ENCODE data around the gene FSIP1.
A peak's percentile ranks its signal among the peaks of the same experiment; 100 is the strongest.

FSIP1 gene

DNA sequence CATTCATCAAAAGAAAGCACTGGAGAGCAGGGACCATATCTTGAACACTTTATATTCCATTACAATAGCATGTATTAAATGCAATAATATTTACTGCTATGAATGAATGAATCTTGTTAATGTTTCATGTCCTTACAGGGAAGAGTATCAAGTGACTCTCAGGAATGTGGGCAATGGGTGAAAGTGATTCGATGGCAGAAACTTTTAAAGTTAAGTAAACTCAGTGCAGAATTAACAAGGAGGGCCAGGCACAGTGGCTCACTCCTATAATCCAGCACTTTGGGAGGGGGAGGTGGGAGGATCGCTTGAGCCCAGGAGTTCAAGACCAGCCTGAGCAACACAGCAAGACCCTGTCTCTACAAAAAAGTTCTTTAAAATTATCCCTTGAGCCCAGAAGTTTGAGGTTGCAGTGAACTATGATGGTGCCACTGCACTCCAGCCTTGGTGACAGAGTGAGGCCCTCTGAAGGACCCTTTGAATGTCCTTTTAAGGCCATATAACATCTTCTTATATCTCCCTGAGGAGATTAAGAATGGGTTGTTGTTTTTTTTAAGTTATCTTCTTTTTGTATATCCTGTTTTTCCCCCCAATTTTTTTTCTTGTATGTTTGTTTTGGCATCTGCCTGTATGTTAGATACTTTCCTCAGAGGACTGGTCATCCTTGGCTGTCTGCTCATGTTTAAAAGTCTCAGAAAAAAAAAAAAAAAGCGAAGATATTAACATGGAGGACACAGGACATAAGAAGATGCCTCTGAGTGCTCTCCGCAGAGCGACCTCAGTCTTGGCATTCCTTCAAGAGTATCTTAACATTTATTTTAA is 9.6 kb upstream of the FSIP1 start:
- DNase-seq (ENCODE audit: low spot score), result no peak

DNA sequence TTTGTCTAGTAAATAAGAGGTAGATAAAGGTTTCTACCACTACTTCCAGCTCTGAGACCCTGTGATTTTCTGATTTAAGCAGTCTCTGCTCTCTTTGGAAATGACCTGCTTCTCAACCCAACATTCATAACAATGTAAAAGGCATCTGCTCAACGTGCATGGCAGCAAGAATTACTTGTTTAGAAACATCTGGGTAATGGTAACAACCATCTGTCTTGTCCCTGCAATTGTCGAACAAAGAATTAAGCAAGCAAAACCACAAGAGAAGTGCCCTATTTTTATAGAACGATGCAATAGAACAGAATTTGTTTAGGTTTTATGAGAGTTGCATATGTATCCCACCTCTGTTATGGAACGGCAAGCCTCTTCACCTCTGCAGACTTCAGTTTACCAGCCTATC is 7.1 kb upstream of the FSIP1 start:
- no peak for DNase-seq (ENCODE audit: low spot score)

- DNase-seq (ENCODE audit: low spot score), result no peak
Observed at GRCh38 chr15:39788800-39789565, 6.3 kb upstream of the FSIP1 start.

- no peak for DNase-seq (ENCODE audit: low spot score)
Observed at GRCh38 chr15:39788108-39788507, 5.5 kb upstream of the FSIP1 start.

- DNase-seq (ENCODE audit: low spot score), result no peak
Observed at GRCh38 chr15:39787479-39787878, 4.8 kb upstream of the FSIP1 start.

GRCh38 chr15:39786447-39787056 is 3.9 kb upstream of the FSIP1 start:
- peak; percentile 25 for DNase-seq (ENCODE audit: low spot score)

DNA sequence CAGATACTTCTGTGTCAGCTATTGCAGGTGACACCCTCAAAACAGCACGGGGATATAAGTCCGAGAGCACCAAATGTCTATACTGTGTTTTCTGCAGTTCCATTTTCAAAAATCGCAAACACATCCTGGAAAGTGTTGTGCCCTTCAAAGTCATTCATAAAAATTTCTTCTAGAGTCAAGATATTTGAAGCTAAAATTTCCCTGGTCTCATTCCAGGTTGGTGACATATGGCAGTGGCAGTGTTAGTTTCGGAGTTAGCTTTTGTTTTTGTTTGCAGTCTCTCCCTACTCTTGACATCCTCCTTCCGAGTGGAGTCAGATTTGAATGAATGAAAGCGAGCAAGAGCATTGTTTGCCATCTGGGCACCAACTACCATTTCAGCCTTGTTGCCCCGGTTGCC is 3.2 kb upstream of the FSIP1 start:
- no peak for DNase-seq (ENCODE audit: low spot score)

- DNase-seq (ENCODE audit: low spot score), result no peak
Observed at GRCh38 chr15:39785139-39785538, 2.5 kb upstream of the FSIP1 start.

- no peak for DNase-seq (ENCODE audit: low spot score)
Observed at GRCh38 chr15:39784638-39785037, 2.0 kb upstream of the FSIP1 start.

DNA sequence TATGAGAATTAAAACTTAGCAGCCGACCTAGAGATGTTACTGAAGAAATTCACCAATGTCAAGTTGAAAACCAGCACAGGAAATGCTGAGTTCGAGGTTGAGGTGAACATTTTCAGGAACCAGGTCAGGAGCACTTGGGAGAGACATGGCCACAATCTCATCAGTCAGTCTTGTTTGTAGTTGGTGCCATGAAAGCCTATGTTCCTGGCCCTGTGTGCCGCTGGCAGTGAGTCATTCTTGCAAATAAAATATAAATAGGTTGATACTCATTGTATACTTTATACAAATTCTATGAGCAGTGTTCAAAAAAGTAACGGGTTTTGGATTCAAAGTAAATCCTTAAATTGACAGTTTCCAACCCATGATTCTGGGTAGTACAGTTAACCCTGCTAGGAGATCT is 1.5 kb upstream of the FSIP1 start:
- DNase-seq (ENCODE audit: low spot score), result no peak

- peak; percentile 8 for DNase-seq (ENCODE audit: low spot score)
Observed at GRCh38 chr15:39783244-39783820, 691 bp upstream of the FSIP1 start.

- no peak for DNase-seq (ENCODE audit: low spot score)
Observed at GRCh38 chr15:39781967-39782302, 706 bp downstream of the FSIP1 start.

DNA sequence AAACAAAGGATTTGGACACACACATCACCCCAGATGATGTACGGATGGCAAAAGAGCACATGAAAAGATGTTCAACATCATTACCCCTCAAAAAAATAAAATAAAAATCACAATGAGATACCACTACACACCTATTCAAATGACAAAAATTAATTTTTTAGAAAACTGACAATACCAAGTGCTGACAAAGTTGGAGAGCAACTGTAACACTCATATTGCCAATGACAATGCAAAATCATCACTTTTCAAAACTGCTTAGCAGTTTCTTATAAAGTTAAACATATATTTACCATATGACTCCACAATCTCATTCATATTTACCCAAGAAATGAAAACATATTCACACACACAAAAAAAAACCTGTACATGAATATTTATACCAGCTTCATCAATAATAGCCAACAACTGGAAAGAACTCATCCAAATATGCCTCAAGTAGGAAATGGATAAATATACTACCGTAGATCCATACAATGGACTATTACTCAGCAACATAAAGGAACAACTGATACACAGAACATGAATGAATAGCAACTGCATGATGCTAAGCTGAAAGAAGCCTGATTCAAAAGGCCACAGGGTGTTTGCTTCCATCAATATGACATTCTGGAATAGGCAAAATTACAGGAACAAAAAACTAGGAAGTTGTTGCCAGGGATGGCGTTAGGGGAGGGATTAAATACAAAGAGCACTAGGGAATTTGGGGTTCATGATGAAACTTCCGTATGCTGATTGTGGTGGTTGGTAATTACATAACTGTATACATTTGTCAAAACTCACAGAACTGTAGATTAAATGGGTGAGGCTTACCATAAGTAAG is 1.3 kb downstream of the FSIP1 start:
- DNase-seq (ENCODE audit: low spot score), result no peak

- DNase-seq (ENCODE audit: low spot score), result no peak
Observed at GRCh38 chr15:39778021-39778420, 4.6 kb downstream of the FSIP1 start.

DNA sequence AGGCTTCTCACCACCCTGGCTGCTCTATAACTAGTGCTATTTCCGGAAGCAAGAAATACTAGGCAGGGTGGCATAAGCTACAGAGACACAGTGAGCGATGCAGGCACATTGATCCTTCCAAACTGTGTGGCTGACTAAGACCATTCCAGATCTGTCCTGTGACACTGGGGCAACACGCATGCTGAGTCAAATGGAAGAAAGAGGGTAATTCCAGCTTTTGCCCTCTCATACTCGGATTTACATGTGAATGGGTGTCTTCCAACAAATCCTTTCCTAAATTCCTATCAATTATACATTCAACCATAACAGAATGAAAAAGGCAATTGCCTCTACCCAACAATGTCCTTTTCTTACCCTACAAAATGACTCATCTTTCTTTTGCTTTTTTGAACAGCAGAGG is 5.1 kb downstream of the FSIP1 start:
- no peak for DNase-seq (ENCODE audit: low spot score)

DNA sequence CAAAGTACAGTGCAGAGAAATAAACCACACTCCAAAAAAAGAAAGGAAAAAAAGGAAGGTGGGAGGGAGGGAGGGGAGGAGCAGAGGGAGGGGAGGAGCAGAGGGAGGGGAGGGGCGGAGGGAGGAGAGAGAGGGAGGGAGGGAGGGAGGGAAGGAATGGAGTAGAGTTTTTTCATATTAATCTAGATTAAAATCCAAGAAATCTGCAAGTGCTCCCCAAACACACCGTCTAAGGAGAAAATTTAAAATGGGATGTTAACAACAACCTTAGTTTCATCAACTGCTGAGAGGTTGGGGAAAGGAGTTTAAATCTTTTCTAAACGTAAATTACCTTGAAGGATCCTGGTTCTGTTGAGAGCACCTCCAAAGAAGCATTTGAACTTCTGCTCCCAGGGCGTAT is 6.6 kb downstream of the FSIP1 start:
- DNase-seq (ENCODE audit: low spot score), result no peak

- DNase-seq (ENCODE audit: low spot score), result peak; percentile 43
Observed at GRCh38 chr15:39774688-39775267, 7.9 kb downstream of the FSIP1 start.

- no peak for DNase-seq (ENCODE audit: low spot score)
Observed at GRCh38 chr15:39770748-39771689, 11.6 kb downstream of the FSIP1 start.

- DNase-seq (ENCODE audit: low spot score), result no peak
Observed at GRCh38 chr15:39767921-39768320, 14.7 kb downstream of the FSIP1 start.

GRCh38 chr15:39761006-39761405 is 21.6 kb downstream of the FSIP1 start:
- no peak for DNase-seq (ENCODE audit: low spot score)

Data from CD4-positive, alpha-beta T cell treated with Interleukin-15 for 4 hours (primary cell).